Measurements from ENCODE around the gene DPEP3.
"Not testable (repeated sequence)": the region's sequence is repeated elsewhere in the genome, so short reads cannot be mapped to it uniquely, and the experiment has no call there.

DPEP3 gene

GRCh38 chr16:67979955-67980678 lies at the start of gene DPEP3:
DPEP3 (minus strand) TSS chr16:67980499; CDS start chr16:67980380, 119 bp downstream.
- DNase-seq, result no peak

GRCh38 chr16:68028996-68029395 lies 48.7 kb upstream of the DPEP3 start:
- DNase-seq, result no peak

- DNase-seq, result peak; percentile 97
Measured at GRCh38 chr16:68022728-68023537, 42.6 kb upstream of the DPEP3 start, which contains the start of the genes DDX28 and DUS2. DDX28 (minus strand) TSS chr16:68023232; CDS start chr16:68023202, 30 bp downstream. DUS2 (plus strand) TSS chr16:68023284; CDS start chr16:68038024, 14,740 bp downstream.

- DNase-seq, result no peak
Measured at GRCh38 chr16:68022278-68022727, 42.0 kb upstream of the DPEP3 start.

- DNase-seq, result no peak
Measured at GRCh38 chr16:68021490-68021889, 41.2 kb upstream of the DPEP3 start.

GRCh38 chr16:68019167-68019680 lies 38.9 kb upstream of the DPEP3 start:
- no peak for DNase-seq

GRCh38 chr16:68015681-68016080 lies 35.4 kb upstream of the DPEP3 start, which contains the start of gene DPEP2NB:
DPEP2NB (minus strand) TSS chr16:68015911; CDS start chr16:68015770, 141 bp downstream.
- no peak for DNase-seq

GRCh38 chr16:68013440-68013839 lies 33.1 kb upstream of the DPEP3 start:
- no peak for DNase-seq

- not testable (repeated sequence) for DNase-seq
Measured at GRCh38 chr16:68009872-68010271, 29.6 kb upstream of the DPEP3 start.

GRCh38 chr16:68009157-68009735 lies 28.9 kb upstream of the DPEP3 start:
- DNase-seq, result no peak

- no peak for DNase-seq
Measured at GRCh38 chr16:68005786-68006286, 25.5 kb upstream of the DPEP3 start.

GRCh38 chr16:68005211-68005610 lies 24.9 kb upstream of the DPEP3 start:
- no peak for DNase-seq

GRCh38 chr16:68003031-68003430 lies 22.7 kb upstream of the DPEP3 start:
- no peak for DNase-seq

- no peak for DNase-seq
Measured at GRCh38 chr16:68000450-68000849, 20.2 kb upstream of the DPEP3 start.

- DNase-seq, result no peak
Measured at GRCh38 chr16:67999985-68000384, 19.7 kb upstream of the DPEP3 start.

- DNase-seq, result peak; percentile 65
Measured at GRCh38 chr16:67998779-67999688, 18.7 kb upstream of the DPEP3 start, which contains the start of gene DPEP2. DPEP2 (minus strand) TSS chr16:67999484; CDS start chr16:67993212, 6,272 bp downstream.

- DNase-seq, result not testable (repeated sequence)
Measured at GRCh38 chr16:67998231-67998778, 18.0 kb upstream of the DPEP3 start.

GRCh38 chr16:67996666-67997065 lies 16.4 kb upstream of the DPEP3 start:
- no peak for DNase-seq

GRCh38 chr16:67995423-67995822 lies 15.1 kb upstream of the DPEP3 start:
- DNase-seq, result peak; percentile 66

GRCh38 chr16:67994040-67994408 lies 13.7 kb upstream of the DPEP3 start:
- DNase-seq, result peak; percentile 45
